Adrenal gland (tissue), 5 donors: ENCODE data around the gene MAPK10.

Source experiments
- CTCF ChIP-seq, 6 experiments: fragments of 450-650 bp in 4 of 6; fragments of 200-600 bp in 2 of 6; sonication (generic) in 1 of 6; IDR thresholded peaks; 1 replicate in 5 of 6; 2 replicates in 1 of 6; pipeline versions ENCODE4 v1.5.1 to v1.8.0; 2016 to 2021; ENCODE audit warnings: antibody characterized with exemption in 6 of 6, mild to moderate bottlenecking in 2 of 6, moderate library complexity in 1 of 6
- POLR2A ChIP-seq, 2 donors: fragments of 450-650 bp; IDR thresholded peaks; one replicate each; pipeline ENCODE4 v1.6.1; 2017; ENCODE audit warnings: antibody characterized with exemption in 2 of 2, mild to moderate bottlenecking in 2 of 2, moderate library complexity in 1 of 2
- donor health status: DM: no; HTN: no; CAD: no.

- TF ChIP-seq POLR2A (IDR thresholded peaks at IDR 0.05) (no peak), CTCF (IDR thresholded peaks at IDR 0.05) (no peak)
Measured at GRCh38 chr4:85942107-85942506, 417.7 kb downstream of the MAPK10 start.
